Karpas-422 (cell line): ENCODE results near the gene RINL. TPM values are rescaled to one million over a fixed set of nuclear protein-coding genes. Genes with fewer than 3 reads are reported as not detected.
A peak's percentile ranks its signal among the peaks of the same experiment; 100 is the strongest.

Experiments used
- DNase-seq: peaks from one replicate; pipeline ENCODE4 v3.0.0-alpha.2; 2015
- H2AFZ ChIP-seq: fragments of 200-600 bp; sonication (generic); 2 replicates; pipeline ENCODE4 v1.6.1; 2014; ENCODE audit warnings: antibody characterized with exemption, low read length, mixed read lengths
- H3K27ac ChIP-seq: fragments of 200-600 bp; sonication (generic); 2 replicates; pipeline ENCODE4 v1.5.1; 2014; ENCODE audit warnings: mild to moderate bottlenecking, low read length, moderate library complexity
- H3K27me3 ChIP-seq: fragments of 200-600 bp; sonication (generic); 2 replicates; pipeline ENCODE4 v1.6.1; 2014; ENCODE audit warnings: low read length, mixed read lengths
- H3K36me3 ChIP-seq: fragments of 200-600 bp; sonication (generic); 2 replicates; pipeline ENCODE4 v1.6.1; 2014; ENCODE audit warnings: low read length, mixed read lengths; ENCODE audit not compliant: insufficient read depth
- H3K4me1 ChIP-seq: fragments of 200-600 bp; sonication (generic); 2 replicates; pipeline ENCODE4 v1.6.1; 2014; ENCODE audit warnings: mild to moderate bottlenecking, low read length, mixed read lengths
- H3K4me2 ChIP-seq: fragments of 200-600 bp; sonication (generic); 2 replicates; pipeline ENCODE4 v1.6.1; 2014; ENCODE audit warnings: low read length, low read depth, mild to moderate bottlenecking; ENCODE audit not compliant: poor library complexity, severe bottlenecking
- H3K4me3 ChIP-seq: fragments of 200-600 bp; sonication (generic); 2 replicates; pipeline ENCODE4 v1.5.1; 2014; ENCODE audit warnings: mild to moderate bottlenecking, antibody characterized with exemption, low read length, mixed read lengths
- H3K79me2 ChIP-seq: fragments of 200-600 bp; sonication (generic); 2 replicates; pipeline ENCODE4 v1.6.1; 2014; ENCODE audit warnings: mild to moderate bottlenecking, low read length, mixed read lengths
- H3K9ac ChIP-seq: fragments of 200-600 bp; sonication (generic); 2 replicates; pipeline ENCODE4 v1.6.0; 2014; ENCODE audit warnings: low read length
- H3K9me2 ChIP-seq: fragments of 200-600 bp; sonication (generic), shearing (Covaris generic); replicated peaks from 2 replicates; pipeline ENCODE4 v1.6.0; 2014; ENCODE audit warnings: mild to moderate bottlenecking, low read length, moderate library complexity; ENCODE audit not compliant: insufficient read depth
- H3K9me3 ChIP-seq: fragments of 300-700, 200-600 bp; sonication (generic); 2 replicates; pipeline ENCODE4 v1.6.1; 2014; ENCODE audit warnings: low read length, mixed read lengths
- H4K20me1 ChIP-seq: fragments of 200-600 bp; sonication (generic); 2 replicates; pipeline ENCODE4 v1.6.1; 2014; ENCODE audit warnings: mild to moderate bottlenecking, antibody characterized with exemption, low read length, low read depth; ENCODE audit not compliant: insufficient read depth
- total RNA-seq: library from RNA; depleted of rRNA; stranded (reverse); fragments of >200 nt; shearing (Covaris generic); gene quantifications from 2 replicates; pipeline ENCODE4 v1.2.3, GENCODE V29; 2014; ENCODE audit warnings: low replicate concordance

RINL gene
- total RNA-seq, 1 experiment from 2014 or later, result 69.3 TPM

DNA sequence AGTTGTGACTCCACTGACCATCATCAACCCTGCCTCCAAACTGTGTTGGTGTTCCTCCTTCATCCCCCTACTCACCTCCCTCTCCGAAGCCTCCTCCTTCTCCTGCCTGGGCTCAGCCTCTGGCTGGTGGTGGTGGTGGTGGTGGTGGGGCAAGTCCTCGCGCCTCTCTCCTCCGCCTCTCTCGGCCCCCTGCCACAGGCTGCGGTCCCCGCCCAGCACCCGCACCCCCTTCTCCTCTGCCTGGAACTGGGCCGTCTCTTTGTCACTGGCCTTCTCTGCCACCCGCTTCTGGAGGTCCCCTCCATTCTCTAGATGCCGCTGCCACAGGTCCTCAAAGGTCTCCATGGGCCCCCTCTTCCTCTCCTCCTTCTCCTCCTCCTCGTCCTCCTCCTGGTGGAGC is 32.4 kb upstream of the RINL start:
- H3K4me1 ChIP-seq, result no peaks in the 10 kb centered on the region
- no peak overlapping the region for H3K9ac ChIP-seq
- H3K36me3 ChIP-seq, result no peaks in the 10 kb centered on the region; the same call in 1 of the 2 replicates
- no peak overlapping the region for H3K4me3 ChIP-seq
- H3K4me2 ChIP-seq, result no peak overlapping the region
- DNase-seq, result no peak
- H4K20me1 ChIP-seq, result no peaks in the 10 kb centered on the region
- H3K9me3 ChIP-seq, result no peaks in the 10 kb centered on the region
- no peak overlapping the region for H3K27ac ChIP-seq
- no peaks in the 10 kb centered on the region for H3K79me2 ChIP-seq
- no peak overlapping the region for H2AFZ ChIP-seq
- H3K9me2 ChIP-seq, result no peaks in the 10 kb centered on the region
- no peaks in the 10 kb centered on the region for H3K27me3 ChIP-seq

DNA sequence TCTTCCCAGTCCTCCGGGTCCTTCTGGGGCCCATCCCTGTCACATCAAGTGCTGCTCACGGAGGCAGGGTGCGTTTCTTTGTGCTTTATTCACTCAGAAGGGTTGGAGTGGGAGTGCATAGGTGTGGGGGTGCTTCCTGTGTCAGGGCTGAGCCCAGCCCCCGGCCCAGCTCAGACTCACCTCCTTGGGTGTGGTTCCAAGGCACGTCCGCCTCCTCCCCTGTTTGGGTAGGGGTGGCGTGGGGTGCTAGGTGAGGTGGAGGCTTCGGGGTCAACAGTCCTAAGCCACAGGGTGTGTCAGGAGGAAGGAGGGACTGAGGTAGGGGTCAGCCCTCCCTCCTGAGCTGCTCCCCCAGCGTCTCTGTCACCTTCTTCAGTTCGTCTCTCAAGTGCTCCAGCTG is 30.8 kb upstream of the RINL start:
- H3K4me3 ChIP-seq, result no peak overlapping the region
- H3K27ac ChIP-seq, result no peak overlapping the region
- no peak overlapping the region for H3K9ac ChIP-seq

DNA sequence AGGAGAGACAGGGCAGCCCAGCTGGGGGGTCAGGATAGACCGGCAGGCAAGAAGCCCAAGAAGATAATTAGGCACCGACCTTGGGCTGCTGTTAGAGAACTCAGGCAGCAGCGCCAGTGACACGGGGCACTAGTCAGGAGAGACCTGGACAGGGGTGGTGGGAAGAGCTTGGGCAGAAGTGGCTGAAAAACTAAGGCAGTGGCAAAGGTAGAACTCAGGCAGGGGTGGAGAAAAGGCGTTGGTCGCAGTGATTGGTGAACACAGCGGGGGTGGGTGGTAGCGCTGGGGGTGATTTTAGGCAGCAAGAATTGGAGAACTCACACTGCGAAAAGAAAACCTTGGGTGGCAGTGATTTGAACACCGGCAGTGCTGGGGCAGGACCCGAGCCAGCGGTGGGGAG is 29.6 kb upstream of the RINL start:
- no peaks in the 10 kb centered on the region for H3K27me3 ChIP-seq
- no peak overlapping the region for H2AFZ ChIP-seq
- H3K9ac ChIP-seq, result no peak overlapping the region
- H3K79me2 ChIP-seq, result 0 out of 2 replicates have a peak, but pooled peaks cover 4% of the 10 kb centered on the region
- H4K20me1 ChIP-seq, result no peaks in the 10 kb centered on the region
- H3K27ac ChIP-seq, result no peak overlapping the region
- no peaks in the 10 kb centered on the region; the same call in 1 of the 2 replicates for H3K36me3 ChIP-seq
- no peak overlapping the region for H3K4me2 ChIP-seq
- H3K4me1 ChIP-seq, result no peaks in the 10 kb centered on the region
- no peaks in the 10 kb centered on the region for H3K9me2 ChIP-seq
- no peaks in the 10 kb centered on the region for H3K9me3 ChIP-seq
- no peak overlapping the region for H3K4me3 ChIP-seq
- no peak for DNase-seq

More for the DNA sequence above, 30.8 kb upstream of the RINL start:
- DNase-seq, result no peak
- Histone ChIP-seq H3K4me2 (no peak overlapping the region), H3K9me2 (no peaks in the 10 kb centered on the region), H3K4me1 (no peaks in the 10 kb centered on the region), H3K9me3 (no peaks in the 10 kb centered on the region), H2AFZ (no peak overlapping the region), H3K79me2 (0 out of 2 replicates have a peak, but pooled peaks cover 4% of the 10 kb centered on the region), H3K27me3 (no peaks in the 10 kb centered on the region), H3K36me3 (no peaks in the 10 kb centered on the region; the same call in 1 of the 2 replicates), H4K20me1 (no peaks in the 10 kb centered on the region)

DNA sequence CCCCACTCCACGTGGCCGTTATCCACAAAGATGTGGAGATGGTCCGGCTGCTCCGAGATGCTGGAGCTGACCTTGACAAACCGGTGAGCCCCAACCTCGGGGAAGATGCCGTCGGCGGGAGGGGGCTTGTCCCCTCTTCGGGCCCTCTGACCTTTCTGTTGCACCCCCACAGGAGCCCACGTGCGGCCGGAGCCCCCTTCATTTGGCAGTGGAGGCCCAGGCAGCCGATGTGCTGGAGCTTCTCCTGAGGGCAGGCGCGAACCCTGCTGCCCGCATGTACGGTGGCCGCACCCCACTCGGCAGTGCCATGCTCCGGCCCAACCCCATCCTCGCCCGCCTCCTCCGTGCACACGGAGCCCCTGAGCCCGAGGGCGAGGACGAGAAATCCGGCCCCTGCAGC is 29.2 kb upstream of the RINL start:
- Histone ChIP-seq H3K27me3 (no peaks in the 10 kb centered on the region), H3K4me1 (no peaks in the 10 kb centered on the region), H4K20me1 (no peaks in the 10 kb centered on the region), H3K9ac (no peak overlapping the region), H3K27ac (no peak overlapping the region), H3K79me2 (0 out of 2 replicates have a peak, but pooled peaks cover 4% of the 10 kb centered on the region), H2AFZ (no peak overlapping the region), H3K4me2 (no peak overlapping the region), H3K9me3 (no peaks in the 10 kb centered on the region), H3K36me3 (no peaks in the 10 kb centered on the region; the same call in 1 of the 2 replicates), H3K4me3 (no peak overlapping the region), H3K9me2 (no peaks in the 10 kb centered on the region)
- no peak for DNase-seq

DNA sequence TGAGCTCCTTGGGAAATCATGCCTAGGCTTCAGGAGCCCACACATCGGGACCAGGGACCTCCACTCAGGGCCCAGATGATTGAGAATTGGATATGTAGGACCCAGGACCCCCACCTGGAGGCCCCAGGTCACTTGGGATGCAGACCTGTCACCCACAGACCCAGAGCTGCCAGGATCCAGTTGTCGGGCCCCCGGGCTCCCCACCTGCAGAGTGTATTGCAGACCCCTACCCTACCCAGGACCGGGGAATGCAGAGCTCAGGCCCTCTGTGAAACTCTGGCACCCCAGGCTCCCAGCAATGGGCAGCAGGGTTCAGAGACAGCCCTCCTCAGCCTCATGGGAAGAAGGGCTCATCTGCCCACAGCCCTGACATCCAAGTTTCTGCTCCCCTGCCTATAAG is 27.5 kb upstream of the RINL start:
- peaks cover 17% of the 10 kb centered on the region for H3K79me2 ChIP-seq
- H3K27me3 ChIP-seq, result no peaks in the 10 kb centered on the region
- H3K9me3 ChIP-seq, result no peaks in the 10 kb centered on the region
- H3K9ac ChIP-seq, result no peak overlapping the region
- no peak for DNase-seq
- H3K4me3 ChIP-seq, result no peak overlapping the region
- no peaks in the 10 kb centered on the region for H4K20me1 ChIP-seq
- H3K9me2 ChIP-seq, result no peaks in the 10 kb centered on the region
- no peak overlapping the region for H3K4me2 ChIP-seq
- no peak overlapping the region for H2AFZ ChIP-seq
- peaks cover 6% of the 10 kb centered on the region for H3K4me1 ChIP-seq
- H3K27ac ChIP-seq, result no peak overlapping the region
- H3K36me3 ChIP-seq, result no peaks in the 10 kb centered on the region; the same call in 1 of the 2 replicates

DNA sequence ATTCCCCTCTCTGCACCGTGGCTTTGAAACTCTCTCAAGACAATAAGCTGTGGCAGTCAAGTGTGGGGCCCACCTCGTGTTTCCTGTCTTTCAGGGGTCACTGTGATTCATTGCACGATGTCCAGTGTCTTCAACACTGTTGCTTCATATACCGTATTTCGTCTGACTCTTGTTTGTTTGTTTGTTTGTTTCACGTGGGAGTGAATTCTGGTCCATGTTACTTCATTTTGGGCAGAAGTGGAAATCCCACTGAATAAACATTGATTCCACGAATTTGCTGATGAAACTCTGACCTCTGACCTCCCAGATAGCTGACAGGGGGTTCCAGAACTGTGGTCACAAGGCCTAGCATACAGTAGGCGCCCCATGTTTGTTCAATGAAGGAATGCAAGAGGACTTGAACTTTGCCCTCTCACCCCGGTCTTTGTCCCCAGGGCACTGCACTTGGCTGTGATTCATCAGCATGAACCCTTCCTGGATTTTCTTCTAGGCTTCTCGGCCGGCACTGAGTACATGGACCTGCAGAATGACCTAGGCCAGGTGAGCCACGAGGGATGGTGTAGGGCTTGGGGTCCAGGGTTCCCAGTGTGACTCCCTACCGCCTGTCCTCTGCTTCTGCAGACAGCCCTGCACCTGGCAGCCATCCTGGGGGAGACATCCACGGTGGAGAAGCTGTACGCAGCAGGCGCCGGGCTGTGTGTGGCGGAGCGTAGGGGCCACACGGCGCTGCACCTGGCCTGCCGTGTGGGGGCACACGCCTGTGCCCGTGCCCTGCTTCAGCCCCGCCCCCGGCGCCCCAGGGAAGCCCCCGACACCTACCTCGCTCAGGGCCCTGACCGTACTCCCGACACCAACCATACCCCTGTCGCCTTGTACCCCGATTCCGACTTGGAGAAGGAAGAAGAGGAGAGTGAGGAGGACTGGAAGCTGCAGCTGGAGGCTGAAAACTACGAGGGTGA is 26.8 kb upstream of the RINL start:
- no peaks in the 10 kb centered on the region for H3K9me3 ChIP-seq

DNA sequence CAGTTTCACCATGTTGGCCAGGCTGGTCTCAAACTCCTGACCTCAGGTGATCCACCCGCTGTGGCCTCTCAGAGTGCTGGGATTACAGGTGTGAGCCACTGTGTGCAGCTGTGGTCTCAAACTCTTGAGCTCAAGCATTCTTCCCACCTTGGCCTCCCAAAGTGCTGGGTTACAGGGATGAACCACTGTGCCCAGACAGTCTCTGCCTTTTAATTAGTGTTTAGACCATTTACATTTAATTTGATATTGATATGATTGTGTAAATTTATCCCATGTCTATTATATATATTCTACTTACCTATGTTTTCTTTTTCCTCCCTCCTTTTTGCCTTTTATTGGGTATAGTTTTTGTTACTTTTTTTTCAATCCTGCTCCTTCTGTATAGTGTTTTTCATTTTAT is 23.6 kb upstream of the RINL start:
- no peak overlapping the region for H2AFZ ChIP-seq
- no peak overlapping the region for H3K4me2 ChIP-seq
- H3K79me2 ChIP-seq, result peaks cover 23% of the 10 kb centered on the region
- H4K20me1 ChIP-seq, result no peaks in the 10 kb centered on the region
- no peak overlapping the region for H3K4me3 ChIP-seq
- H3K9me2 ChIP-seq, result no peaks in the 10 kb centered on the region
- H3K9ac ChIP-seq, result no peak overlapping the region
- H3K9me3 ChIP-seq, result no peaks in the 10 kb centered on the region
- no peaks in the 10 kb centered on the region for H3K27me3 ChIP-seq
- H3K36me3 ChIP-seq, result no peaks in the 10 kb centered on the region; the same call in 1 of the 2 replicates
- peaks cover 18% of the 10 kb centered on the region for H3K4me1 ChIP-seq
- H3K27ac ChIP-seq, result no peak overlapping the region
- DNase-seq, result no peak

More for the DNA sequence above, 26.8 kb upstream of the RINL start:
- Histone ChIP-seq H3K4me3 (no peak overlapping the region), H3K4me1 (peaks cover 7% of the 10 kb centered on the region), H2AFZ (no peak overlapping the region), H3K4me2 (no peak overlapping the region), H3K27ac (no peak overlapping the region), H3K36me3 (no peaks in the 10 kb centered on the region; the same call in 1 of the 2 replicates), H3K9ac (no peak overlapping the region), H3K9me2 (no peaks in the 10 kb centered on the region), H3K79me2 (peaks cover 23% of the 10 kb centered on the region), H3K27me3 (no peaks in the 10 kb centered on the region), H4K20me1 (no peaks in the 10 kb centered on the region)
- DNase-seq, result no peak

DNA sequence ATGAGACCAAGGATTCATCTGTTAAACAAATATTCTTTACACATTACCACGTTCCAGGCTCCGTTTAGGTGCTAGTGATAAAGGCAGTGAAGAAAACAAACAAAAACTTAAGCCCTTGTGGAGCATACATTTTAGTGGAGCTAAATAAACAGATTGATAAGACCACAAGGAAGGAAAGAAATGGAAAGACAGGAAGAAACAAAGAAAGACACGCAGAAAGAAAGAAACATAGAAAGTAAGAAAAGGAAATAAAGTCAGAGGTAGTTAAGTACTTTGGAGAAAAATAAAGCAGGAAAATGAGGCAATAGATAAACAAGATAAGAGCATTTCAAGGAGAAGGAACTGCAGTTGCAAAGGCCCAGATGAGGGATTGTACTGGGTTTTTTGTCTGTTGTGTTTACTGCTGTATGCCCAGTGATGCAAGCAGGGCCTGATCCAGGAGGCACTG is 22.7 kb upstream of the RINL start:
- H3K4me1 ChIP-seq, result peaks cover 18% of the 10 kb centered on the region
- H3K27me3 ChIP-seq, result no peaks in the 10 kb centered on the region
- peaks cover 23% of the 10 kb centered on the region for H3K79me2 ChIP-seq
- no peak for DNase-seq
- no peaks in the 10 kb centered on the region for H4K20me1 ChIP-seq
- peak overlapping the region; percentile 96 for H3K4me2 ChIP-seq
- H3K9me2 ChIP-seq, result no peaks in the 10 kb centered on the region
- H2AFZ ChIP-seq, result no peak overlapping the region
- no peaks in the 10 kb centered on the region for H3K9me3 ChIP-seq
- H3K36me3 ChIP-seq, result no peaks in the 10 kb centered on the region; the same call in 1 of the 2 replicates
- H3K9ac ChIP-seq, result peak overlapping the region; percentile 75
- 0 out of 2 replicates have a peak overlapping the region, but pooled peaks have one; percentile 1 for H3K27ac ChIP-seq
- peak overlapping the region; percentile 83 for H3K4me3 ChIP-seq
